Liver (tissue), 9 donors: ENCODE measurements around the gene POU3F4. TPM values are rescaled to one million over a fixed set of nuclear protein-coding genes. Genes with fewer than 3 reads are reported as not detected.

Source experiments
- DNase-seq: peaks from one replicate; pipeline ENCODE4 v3.0.0-alpha.2; 2017; ENCODE audit warnings: low spot score
- H3K27ac ChIP-seq, 2 donors: one replicate each; pipeline ENCODE4 v1.7.0; 2013; ENCODE audit warnings: inconsistent platforms in 2 of 2, low read length in 2 of 2, control low read depth in 1 of 2, low read depth in 1 of 2, mild to moderate bottlenecking in 1 of 2
- H3K27me3 ChIP-seq, 4 donors: one replicate each; pipeline versions ENCODE4 v1.6.1 to v1.7.0; 2013; ENCODE audit warnings: low read length in 3 of 4, inconsistent platforms in 1 of 4, mild to moderate bottlenecking in 1 of 4, moderate library complexity in 1 of 4; ENCODE audit not compliant: control insufficient read depth in 4 of 4, insufficient read depth in 4 of 4
- H3K36me3 ChIP-seq, 4 donors: one replicate each; pipeline versions ENCODE4 v1.6.1 to v1.7.0; 2013; ENCODE audit warnings: low read length in 3 of 4, mild to moderate bottlenecking in 3 of 4, low read depth in 1 of 4, moderate library complexity in 1 of 4; ENCODE audit not compliant: control insufficient read depth in 4 of 4, insufficient read depth in 3 of 4
- H3K4me1 ChIP-seq, 4 donors: one replicate each; pipeline versions ENCODE4 v1.6.1 to v1.7.0; 2013; ENCODE audit warnings: low read length in 3 of 4, mild to moderate bottlenecking in 3 of 4, moderate library complexity in 1 of 4; ENCODE audit not compliant: control insufficient read depth in 4 of 4, insufficient read depth in 4 of 4
- H3K4me3 ChIP-seq, 3 donors: one replicate each; pipeline versions ENCODE4 v1.6.1 to v1.7.0; 2013; ENCODE audit warnings: low read length in 3 of 3, control low read depth in 1 of 3, low read depth in 1 of 3, mild to moderate bottlenecking in 1 of 3
- H3K9ac ChIP-seq, 2 donors: one replicate each; pipeline ENCODE4 v1.7.0; 2013; ENCODE audit warnings: low read length in 2 of 2, mild to moderate bottlenecking in 2 of 2, moderate library complexity in 2 of 2, control low read depth in 1 of 2, low read depth in 1 of 2
- H3K9me3 ChIP-seq, 4 donors: one replicate each; pipeline versions ENCODE4 v1.6.1 to v1.7.0; 2013; ENCODE audit warnings: low read length in 3 of 4; ENCODE audit not compliant: control insufficient read depth in 4 of 4
- EGR1 ChIP-seq, 2 donors: IDR thresholded peaks; 2 replicates each; pipeline ENCODE4 v1.6.1; 2016 to 2018; ENCODE audit warnings: antibody characterized with exemption in 2 of 2, low read depth in 2 of 2
- FOXA2 ChIP-seq: IDR thresholded peaks from 2 replicates; pipeline ENCODE4 v1.6.1; 2016; ENCODE audit warnings: antibody characterized with exemption
- GABPA ChIP-seq, 2 donors: IDR thresholded peaks in 1 of 2; conservative IDR thresholded peaks in 1 of 2; 2 replicates each; pipeline ENCODE4 v1.6.1; 2016; ENCODE audit warnings: antibody characterized with exemption in 2 of 2, mild to moderate bottlenecking in 1 of 2, moderate library complexity in 1 of 2
- HNF4A ChIP-seq, 2 donors: conservative IDR thresholded peaks; 2 replicates each; pipeline ENCODE4 v1.6.1; 2016; ENCODE audit warnings: antibody characterized with exemption in 2 of 2, mild to moderate bottlenecking in 2 of 2
- JUND ChIP-seq, 2 donors: IDR thresholded peaks; 2 replicates each; pipeline ENCODE4 v1.6.1; 2016; ENCODE audit warnings: antibody characterized with exemption in 2 of 2
- NR2F2 ChIP-seq: IDR thresholded peaks from 2 replicates; pipeline ENCODE4 v1.6.1; 2016; ENCODE audit warnings: antibody characterized with exemption
- RXRA ChIP-seq, 2 donors: IDR thresholded peaks; 2 replicates each; pipeline ENCODE4 v1.6.1; 2017 to 2018; ENCODE audit warnings: antibody characterized with exemption in 2 of 2, mild to moderate bottlenecking in 1 of 2
- SP1 ChIP-seq: IDR thresholded peaks from 2 replicates; pipeline ENCODE4 v1.6.1; 2018; ENCODE audit warnings: antibody characterized with exemption, mild to moderate bottlenecking
- TAF1 ChIP-seq: conservative IDR thresholded peaks from 2 replicates; pipeline ENCODE4 v1.6.1; 2016; ENCODE audit warnings: antibody characterized with exemption, mild to moderate bottlenecking
- YY1 ChIP-seq: IDR thresholded peaks from 2 replicates; pipeline ENCODE4 v1.6.1; 2016; ENCODE audit warnings: antibody characterized with exemption, mild to moderate bottlenecking
- WGBS: extraction: QIAGEN DNeasy Blood & Tissue Kit; methylation state at CpG from one replicate; pipeline ENCODE4 v1.1.7; 2013; 5-methylcytosine and 5-hydroxymethylcytosine counted together
- polyA plus RNA-seq, 2 donors: library from polyadenylated mRNA; stranded (reverse) in 1 of 2; unstranded in 1 of 2; fragments of 200-250 nt in 1 of 2; fragments of >200 nt in 1 of 2; fragmentation: Nextera tagmentation in 1 of 2; extraction: Ambion mirVana in 1 of 2; gene quantifications; one replicate each; pipeline versions ENCODE4 v1.2.1 to v1.2.3, GENCODE V29; 2013 to 2015
- total RNA-seq, 2 donors: library from RNA; depleted of rRNA; stranded (reverse); fragments of >200 nt; gene quantifications; one replicate each; pipeline ENCODE4 v1.2.3, GENCODE V29; 2014
- TF ChIP-seq, protein P1 (sequence below): fragments of 150-350 bp; IDR thresholded peaks from 2 replicates; pipeline ENCODE4 v1.5.1; 2017; ENCODE audit warnings: improper control_type of control experiment, low read depth, low read length; ENCODE audit not compliant: missing input control
- TF ChIP-seq, protein P2 (sequence below): IDR thresholded peaks from 2 replicates; pipeline ENCODE4 v1.6.1; 2016; ENCODE audit warnings: antibody characterized with exemption
- TF ChIP-seq, protein P3 (sequence below): IDR thresholded peaks from 2 replicates; pipeline ENCODE4 v1.6.1; 2016; ENCODE audit warnings: antibody characterized with exemption, mild to moderate bottlenecking
- TF ChIP-seq, protein P4 (sequence below): IDR thresholded peaks from 2 replicates; pipeline ENCODE4 v1.6.1; 2016; ENCODE audit warnings: antibody characterized with exemption
- donor health status: healthy.
- donor health status: healthy.
- donor health status: healthy.
- donor health status: healthy.
- donor health status: healthy.

The POU3F4 gene
- total and polyA plus RNA-seq, 4 donors, result not detected

DNA sequence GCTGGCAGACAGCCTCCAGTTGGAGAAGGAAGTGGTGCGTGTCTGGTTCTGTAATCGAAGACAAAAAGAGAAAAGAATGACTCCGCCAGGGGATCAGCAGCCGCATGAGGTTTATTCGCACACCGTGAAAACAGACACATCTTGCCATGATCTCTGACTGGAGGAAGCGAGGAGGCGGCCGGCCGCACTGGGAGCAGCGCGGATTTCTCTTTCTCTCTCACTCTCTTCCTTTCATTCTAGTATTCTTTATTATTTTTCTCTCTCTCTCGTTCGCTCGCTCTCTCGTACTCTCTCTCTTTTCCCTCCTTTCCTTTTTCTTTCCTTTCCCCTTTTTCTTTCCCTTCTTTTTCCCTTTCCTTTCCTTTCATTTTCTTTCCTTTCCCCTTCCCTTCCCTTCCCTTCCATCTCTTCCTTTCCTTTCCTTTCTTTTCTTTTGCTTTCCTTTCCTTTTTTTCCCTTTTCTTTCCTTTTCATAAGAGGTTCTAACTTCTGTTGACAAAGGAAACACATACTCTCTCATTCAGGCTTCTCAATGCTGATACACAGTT, 1.2 kb downstream of the POU3F4 start:
- TF ChIP-seq TAF1, result no peak
- TF ChIP-seq YY1, result no peak
- TF ChIP-seq RXRA (IDR thresholded peaks at IDR 0.05), result no peak
- no peak for TF ChIP-seq JUND (IDR thresholded peaks at IDR 0.05)
- TF ChIP-seq FOXA2, result no peak
- no peak for TF ChIP-seq HNF4A (conservative IDR thresholded peaks at IDR 0.05)
- H3K4me3 ChIP-seq, result peak overlapping the region in 1 of 3 donors; percentile 17
- peaks cover 4 to 14% (median 10%) of the 10 kb centered on the region in 4 donors for H3K4me1 ChIP-seq
- H3K36me3 ChIP-seq, result no peaks in the 10 kb centered on the region
- no peak for DNase-seq
- H3K9ac ChIP-seq, result no peak overlapping the region
- no peak overlapping the region for H3K27ac ChIP-seq
- H3K27me3 ChIP-seq, result peaks cover 0 to 19% (median 8%) of the 10 kb centered on the region in 4 donors
- H3K9me3 ChIP-seq, result peaks cover 0 to 5% (median 0%) of the 10 kb centered on the region in 4 donors
- 15% methylated on average over 16 of the region's 16 CpGs for WGBS

DNA sequence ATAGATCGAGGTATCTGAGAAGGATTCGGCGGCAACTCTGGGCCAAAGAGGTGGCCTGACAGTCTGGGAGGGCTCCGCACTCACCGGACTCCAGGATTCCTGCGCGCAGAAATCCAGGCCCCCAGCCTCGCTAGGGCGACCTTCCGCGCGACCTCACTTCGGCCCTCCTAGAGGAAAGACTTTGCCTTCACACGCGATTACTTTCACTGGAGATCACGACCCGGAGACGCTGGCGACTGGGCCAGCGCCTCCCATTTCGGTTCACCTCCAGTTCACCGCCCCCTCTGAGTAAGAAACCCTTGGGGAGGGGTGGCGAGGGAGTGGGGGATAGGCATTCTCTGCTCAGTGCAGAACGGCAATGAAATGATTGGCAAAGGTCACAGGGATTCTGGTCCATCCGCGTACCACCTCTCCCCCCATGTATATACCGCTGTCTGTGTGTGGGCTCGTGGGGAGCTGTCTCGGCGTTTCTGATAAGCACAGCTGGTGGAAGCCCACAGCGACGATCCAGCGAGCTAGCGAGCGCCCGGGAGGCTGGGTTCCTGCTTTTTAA, 2.5 kb downstream of the POU3F4 start:
- Histone ChIP-seq H3K27me3 (peaks cover 0 to 17% (median 6%) of the 10 kb centered on the region in 4 donors), H3K4me3 (no peak overlapping the region)
- no peak for DNase-seq

DNA sequence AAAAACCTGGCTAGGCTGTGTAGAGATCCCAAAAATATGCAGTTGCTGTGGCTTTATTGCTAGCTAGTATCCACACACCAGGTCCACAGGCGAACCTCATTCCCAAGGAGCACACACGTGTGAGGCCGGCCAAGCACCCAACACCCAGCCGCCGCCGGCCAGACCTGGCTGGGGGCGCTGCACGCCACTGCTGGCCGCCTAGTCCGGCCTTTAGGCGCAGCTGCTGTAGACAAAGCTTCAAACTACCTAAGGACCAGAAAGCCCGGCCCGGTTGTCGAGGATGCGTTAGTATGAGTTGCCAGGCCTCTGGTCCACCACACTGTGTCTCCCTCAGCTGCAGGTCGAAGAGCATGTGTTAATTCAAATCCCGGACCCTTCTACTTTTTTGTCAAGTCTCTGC, 3.1 kb downstream of the POU3F4 start:
- H3K27me3 ChIP-seq, result peaks cover 0 to 17% (median 5%) of the 10 kb centered on the region in 4 donors
- no peak overlapping the region for H3K9ac ChIP-seq
- no peak overlapping the region for H3K27ac ChIP-seq
- WGBS, result 31% methylated on average over 17 of the region's 17 CpGs
- no peak for DNase-seq
- peaks cover 0 to 5% (median 0%) of the 10 kb centered on the region in 4 donors for H3K9me3 ChIP-seq
- no peak overlapping the region for H3K4me3 ChIP-seq
- no peaks in the 10 kb centered on the region for H3K36me3 ChIP-seq
- H3K4me1 ChIP-seq, result peaks cover 4 to 14% (median 10%) of the 10 kb centered on the region in 4 donors
- TF ChIP-seq SP1 (no peak), RXRA (IDR thresholded peaks at IDR 0.05) (no peak), FOXA2 (no peak), NR2F2 (no peak), JUND (IDR thresholded peaks at IDR 0.05) (no peak), HNF4A (conservative IDR thresholded peaks at IDR 0.05) (no peak)
- TF ChIP-seq, protein P1, sequence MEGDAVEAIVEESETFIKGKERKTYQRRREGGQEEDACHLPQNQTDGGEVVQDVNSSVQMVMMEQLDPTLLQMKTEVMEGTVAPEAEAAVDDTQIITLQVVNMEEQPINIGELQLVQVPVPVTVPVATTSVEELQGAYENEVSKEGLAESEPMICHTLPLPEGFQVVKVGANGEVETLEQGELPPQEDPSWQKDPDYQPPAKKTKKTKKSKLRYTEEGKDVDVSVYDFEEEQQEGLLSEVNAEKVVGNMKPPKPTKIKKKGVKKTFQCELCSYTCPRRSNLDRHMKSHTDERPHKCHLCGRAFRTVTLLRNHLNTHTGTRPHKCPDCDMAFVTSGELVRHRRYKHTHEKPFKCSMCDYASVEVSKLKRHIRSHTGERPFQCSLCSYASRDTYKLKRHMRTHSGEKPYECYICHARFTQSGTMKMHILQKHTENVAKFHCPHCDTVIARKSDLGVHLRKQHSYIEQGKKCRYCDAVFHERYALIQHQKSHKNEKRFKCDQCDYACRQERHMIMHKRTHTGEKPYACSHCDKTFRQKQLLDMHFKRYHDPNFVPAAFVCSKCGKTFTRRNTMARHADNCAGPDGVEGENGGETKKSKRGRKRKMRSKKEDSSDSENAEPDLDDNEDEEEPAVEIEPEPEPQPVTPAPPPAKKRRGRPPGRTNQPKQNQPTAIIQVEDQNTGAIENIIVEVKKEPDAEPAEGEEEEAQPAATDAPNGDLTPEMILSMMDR, result no peak
- TF ChIP-seq, protein P2, sequence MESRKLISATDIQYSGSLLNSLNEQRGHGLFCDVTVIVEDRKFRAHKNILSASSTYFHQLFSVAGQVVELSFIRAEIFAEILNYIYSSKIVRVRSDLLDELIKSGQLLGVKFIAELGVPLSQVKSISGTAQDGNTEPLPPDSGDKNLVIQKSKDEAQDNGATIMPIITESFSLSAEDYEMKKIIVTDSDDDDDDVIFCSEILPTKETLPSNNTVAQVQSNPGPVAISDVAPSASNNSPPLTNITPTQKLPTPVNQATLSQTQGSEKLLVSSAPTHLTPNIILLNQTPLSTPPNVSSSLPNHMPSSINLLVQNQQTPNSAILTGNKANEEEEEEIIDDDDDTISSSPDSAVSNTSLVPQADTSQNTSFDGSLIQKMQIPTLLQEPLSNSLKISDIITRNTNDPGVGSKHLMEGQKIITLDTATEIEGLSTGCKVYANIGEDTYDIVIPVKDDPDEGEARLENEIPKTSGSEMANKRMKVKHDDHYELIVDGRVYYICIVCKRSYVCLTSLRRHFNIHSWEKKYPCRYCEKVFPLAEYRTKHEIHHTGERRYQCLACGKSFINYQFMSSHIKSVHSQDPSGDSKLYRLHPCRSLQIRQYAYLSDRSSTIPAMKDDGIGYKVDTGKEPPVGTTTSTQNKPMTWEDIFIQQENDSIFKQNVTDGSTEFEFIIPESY, result no peak
- TF ChIP-seq, protein P3, sequence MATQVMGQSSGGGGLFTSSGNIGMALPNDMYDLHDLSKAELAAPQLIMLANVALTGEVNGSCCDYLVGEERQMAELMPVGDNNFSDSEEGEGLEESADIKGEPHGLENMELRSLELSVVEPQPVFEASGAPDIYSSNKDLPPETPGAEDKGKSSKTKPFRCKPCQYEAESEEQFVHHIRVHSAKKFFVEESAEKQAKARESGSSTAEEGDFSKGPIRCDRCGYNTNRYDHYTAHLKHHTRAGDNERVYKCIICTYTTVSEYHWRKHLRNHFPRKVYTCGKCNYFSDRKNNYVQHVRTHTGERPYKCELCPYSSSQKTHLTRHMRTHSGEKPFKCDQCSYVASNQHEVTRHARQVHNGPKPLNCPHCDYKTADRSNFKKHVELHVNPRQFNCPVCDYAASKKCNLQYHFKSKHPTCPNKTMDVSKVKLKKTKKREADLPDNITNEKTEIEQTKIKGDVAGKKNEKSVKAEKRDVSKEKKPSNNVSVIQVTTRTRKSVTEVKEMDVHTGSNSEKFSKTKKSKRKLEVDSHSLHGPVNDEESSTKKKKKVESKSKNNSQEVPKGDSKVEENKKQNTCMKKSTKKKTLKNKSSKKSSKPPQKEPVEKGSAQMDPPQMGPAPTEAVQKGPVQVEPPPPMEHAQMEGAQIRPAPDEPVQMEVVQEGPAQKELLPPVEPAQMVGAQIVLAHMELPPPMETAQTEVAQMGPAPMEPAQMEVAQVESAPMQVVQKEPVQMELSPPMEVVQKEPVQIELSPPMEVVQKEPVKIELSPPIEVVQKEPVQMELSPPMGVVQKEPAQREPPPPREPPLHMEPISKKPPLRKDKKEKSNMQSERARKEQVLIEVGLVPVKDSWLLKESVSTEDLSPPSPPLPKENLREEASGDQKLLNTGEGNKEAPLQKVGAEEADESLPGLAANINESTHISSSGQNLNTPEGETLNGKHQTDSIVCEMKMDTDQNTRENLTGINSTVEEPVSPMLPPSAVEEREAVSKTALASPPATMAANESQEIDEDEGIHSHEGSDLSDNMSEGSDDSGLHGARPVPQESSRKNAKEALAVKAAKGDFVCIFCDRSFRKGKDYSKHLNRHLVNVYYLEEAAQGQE, result no peak

More for the DNA sequence above, 2.5 kb downstream of the POU3F4 start:
- no peak overlapping the region for H3K9ac ChIP-seq
- peaks cover 0 to 5% (median 0%) of the 10 kb centered on the region in 4 donors for H3K9me3 ChIP-seq
- WGBS, result 7% methylated on average over 36 of the region's 36 CpGs
- TF ChIP-seq FOXA2, result no peak
- TF ChIP-seq, protein P3, result no peak
- TF ChIP-seq NR2F2, result no peak
- TF ChIP-seq GABPA (IDR thresholded peaks at IDR 0.05 in 1 of 2, conservative IDR thresholded peaks at IDR 0.05 in 1 of 2), result no peak
- TF ChIP-seq, protein P4, sequence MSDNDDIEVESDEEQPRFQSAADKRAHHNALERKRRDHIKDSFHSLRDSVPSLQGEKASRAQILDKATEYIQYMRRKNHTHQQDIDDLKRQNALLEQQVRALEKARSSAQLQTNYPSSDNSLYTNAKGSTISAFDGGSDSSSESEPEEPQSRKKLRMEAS, result no peak
- no peak for TF ChIP-seq EGR1 (IDR thresholded peaks at IDR 0.05; ENCODE audit: low read depth in 2 of 2)
- peaks cover 4 to 14% (median 10%) of the 10 kb centered on the region in 4 donors for H3K4me1 ChIP-seq
- no peaks in the 10 kb centered on the region for H3K36me3 ChIP-seq
- no peak overlapping the region for H3K27ac ChIP-seq
